NCI-H510A treated with DMSO at 0.1 percent for 48 hours (cell line): ENCODE results near the gene BAIAP3.

Source experiments
- DNase-seq: peaks from one replicate; lab custom pipeline; 2025; lab: John Stamatoyannopoulos, UW

Gene BAIAP3

GRCh38 chr16:1299012-1299867 is 34.2 kb upstream of the BAIAP3 start:
- no peak for DNase-seq

DNA sequence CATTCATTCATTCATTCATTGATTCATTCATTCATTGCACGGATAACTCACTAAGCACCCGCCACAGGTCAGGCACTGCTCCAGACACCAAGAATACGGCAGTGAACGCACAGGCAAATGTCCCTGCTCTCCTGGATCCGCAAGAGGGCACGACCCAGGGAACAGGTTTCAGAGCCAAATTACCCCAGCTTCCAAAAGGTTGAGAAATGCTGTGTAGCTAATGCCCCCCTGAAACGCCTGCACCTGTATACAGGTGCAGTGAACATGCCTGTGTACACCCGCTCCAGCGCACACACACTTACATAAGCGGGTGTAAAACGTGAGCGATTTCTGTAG is 33.6 kb upstream of the BAIAP3 start:
- no peak for DNase-seq

DNA sequence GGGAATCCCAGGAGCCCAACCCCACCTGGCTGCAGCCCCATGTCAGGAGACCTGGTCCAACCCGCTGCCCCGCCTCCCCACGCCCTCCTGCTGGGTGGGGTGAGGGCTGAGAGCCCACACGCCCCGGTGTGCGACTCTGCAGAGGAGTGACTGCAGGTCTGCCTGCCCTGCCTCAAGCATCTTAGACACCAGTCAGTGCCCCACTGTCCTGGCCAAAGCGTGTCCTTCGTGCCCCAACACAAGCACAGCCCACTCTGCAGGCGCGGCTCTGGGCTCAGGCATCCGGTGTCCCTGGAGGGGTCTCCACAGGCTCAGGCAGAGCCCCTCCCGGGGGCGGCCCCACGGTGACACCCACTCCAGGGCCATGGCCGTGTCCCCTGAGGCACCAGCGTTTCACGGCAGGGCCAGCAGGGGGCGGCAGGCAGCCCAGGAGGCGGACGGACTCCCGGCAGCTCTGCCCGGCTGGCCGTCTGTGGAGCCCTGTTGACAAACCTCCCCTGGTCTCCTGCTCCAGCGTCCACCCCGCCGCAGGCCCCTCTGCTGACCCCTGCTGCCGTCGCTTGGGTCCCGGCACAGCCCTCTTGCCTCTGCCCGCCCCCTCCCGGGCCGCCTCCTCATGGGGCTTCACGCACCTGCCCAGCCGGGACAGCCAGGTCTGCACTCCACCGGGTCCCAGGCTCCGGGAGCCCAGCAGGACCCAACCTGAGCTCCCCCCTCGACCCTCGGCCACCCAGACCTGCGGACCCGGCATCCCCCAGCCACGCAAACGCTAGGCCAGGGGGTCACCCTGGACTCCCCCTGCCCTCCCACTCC is 32.6 kb upstream of the BAIAP3 start:
- no peak for DNase-seq

GRCh38 chr16:1301562-1301961 is 31.9 kb upstream of the BAIAP3 start:
- no peak for DNase-seq

GRCh38 chr16:1305823-1306222 is 27.6 kb upstream of the BAIAP3 start:
- no peak for DNase-seq

DNA sequence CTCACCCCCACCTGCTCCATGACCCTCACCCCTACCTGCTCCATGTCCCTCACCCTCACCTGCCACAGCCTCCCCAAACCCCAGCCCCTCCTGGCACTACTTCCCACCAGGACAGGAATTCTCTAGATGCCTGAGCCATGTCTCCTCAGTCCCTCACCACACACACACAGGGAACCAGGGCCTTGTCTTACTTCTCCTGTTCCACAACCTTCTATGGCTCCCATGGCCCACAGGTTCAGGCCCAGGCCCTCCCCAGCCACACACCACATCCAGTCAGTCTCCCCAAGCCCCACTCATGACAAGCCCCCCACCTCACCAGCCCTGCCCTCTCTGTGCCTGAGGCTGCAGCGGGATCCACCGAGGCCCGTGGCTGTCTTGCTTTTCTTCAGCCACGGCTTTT is 27.1 kb upstream of the BAIAP3 start:
- DNase-seq, result no peak

DNA sequence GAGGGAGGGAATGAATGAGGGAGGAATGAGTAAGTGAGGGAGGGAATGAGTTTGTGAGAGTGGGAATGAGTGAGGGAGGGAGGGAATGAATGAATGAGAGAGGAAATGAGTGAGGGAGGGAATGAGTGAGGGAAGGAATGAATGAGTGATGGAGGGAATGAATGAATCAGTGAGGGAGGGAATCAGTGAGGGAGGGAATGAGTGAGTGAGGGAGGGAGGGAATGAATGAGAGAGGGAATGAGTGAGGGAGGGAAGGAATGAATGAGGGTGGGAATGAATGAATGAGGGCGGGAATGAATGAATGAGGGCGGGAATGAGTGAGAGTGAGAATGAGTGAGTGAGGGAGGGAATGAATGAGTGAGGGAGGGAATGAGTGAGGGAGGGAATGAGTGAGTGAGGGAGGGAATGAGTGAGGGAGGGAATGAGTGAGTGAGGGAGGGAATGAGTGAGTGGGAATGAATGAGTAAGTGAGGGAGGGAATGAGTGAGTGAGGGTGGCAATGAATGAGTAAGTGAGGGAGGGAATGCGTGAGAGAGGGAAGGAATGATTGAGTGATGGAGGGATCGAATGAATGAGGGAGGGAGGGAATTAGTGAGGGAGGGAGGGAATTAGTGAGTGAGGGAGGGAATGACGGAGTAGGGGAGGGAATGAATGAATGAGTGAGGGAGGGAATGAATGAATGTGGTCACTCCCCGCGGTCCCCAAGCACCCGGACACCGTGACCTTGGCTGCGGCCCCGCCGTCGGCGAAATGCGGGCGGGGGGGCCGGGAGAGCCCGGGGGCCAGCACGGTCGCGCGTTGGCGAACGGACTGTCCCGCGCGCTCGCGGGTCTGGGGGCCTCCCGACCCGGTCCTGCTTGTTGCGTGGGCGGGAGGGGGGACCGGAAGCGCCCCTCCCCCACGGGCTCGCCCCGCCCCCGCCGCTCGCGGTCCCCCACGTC is 25.1 kb upstream of the BAIAP3 start:
- DNase-seq, result no peak

- peak; percentile 71 for DNase-seq
Measured at GRCh38 chr16:1308977-1309885, 24.2 kb upstream of the BAIAP3 start, which contains the start of gene UBE2I. Gene UBE2I, plus strand, starts transcription at chr16:1309636. Its CDS starts 4,395 bp downstream, at chr16:1314031.

GRCh38 chr16:1309888-1310831 is 23.3 kb upstream of the BAIAP3 start:
- DNase-seq, result no peak

DNA sequence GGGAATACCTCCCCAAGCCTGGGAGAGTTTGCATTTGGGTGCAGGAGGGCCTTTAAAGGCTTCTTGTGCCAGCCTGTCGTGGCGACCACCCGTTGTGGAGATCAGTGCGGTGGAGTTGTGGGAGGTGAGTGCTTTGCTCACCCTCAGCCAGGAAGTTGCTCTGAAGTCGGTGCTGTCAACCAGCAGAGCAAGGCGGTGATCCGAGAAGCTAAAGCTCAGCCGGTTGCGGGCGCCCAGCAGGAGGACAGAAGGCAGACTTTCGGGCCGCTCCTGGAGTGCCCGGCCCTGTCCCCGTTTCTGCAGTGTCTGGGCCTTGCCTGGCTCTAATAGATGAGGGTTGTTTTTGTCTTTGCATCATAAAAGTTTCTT is 22.6 kb upstream of the BAIAP3 start:
- DNase-seq, result no peak

GRCh38 chr16:1311212-1311737 is 22.2 kb upstream of the BAIAP3 start:
- no peak for DNase-seq

DNA sequence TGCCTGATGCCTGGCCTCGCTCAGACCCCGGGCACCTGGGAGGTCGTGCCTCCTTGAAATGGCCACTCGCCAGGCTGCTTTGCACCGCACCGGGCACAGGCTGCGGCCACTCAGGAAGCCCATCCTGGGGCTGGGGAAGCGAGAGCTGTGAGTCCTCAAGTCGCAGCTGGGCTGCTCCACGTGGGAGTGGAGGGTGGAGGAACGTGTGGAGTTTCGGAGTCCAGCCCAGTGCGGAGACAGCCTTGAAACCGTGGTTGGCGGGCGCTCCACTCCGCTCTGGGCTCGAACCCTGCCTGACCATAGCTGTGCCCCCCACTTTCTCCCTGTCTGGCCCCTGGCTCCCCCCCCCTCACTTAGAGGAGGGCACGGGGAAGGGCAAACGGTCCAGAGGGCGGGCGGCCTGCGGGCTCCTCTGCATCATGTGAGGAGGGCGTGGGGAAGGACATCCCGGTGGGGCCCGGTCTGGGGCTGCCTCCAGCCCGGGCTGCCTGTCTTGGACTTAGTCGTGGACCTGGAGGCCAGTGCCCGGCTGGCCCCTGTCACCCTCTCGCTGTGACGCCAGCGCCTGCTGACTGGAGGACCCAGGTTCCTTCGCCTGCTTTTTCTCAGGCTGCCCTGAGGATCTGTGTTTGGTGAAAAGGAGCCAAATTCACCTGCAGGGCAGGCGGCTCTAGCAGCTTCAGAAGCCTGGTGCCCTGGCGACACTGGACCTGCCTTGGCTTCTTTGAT is 21.5 kb upstream of the BAIAP3 start:
- DNase-seq, result no peak

GRCh38 chr16:1312467-1312816 is 21.0 kb upstream of the BAIAP3 start:
- no peak for DNase-seq

DNA sequence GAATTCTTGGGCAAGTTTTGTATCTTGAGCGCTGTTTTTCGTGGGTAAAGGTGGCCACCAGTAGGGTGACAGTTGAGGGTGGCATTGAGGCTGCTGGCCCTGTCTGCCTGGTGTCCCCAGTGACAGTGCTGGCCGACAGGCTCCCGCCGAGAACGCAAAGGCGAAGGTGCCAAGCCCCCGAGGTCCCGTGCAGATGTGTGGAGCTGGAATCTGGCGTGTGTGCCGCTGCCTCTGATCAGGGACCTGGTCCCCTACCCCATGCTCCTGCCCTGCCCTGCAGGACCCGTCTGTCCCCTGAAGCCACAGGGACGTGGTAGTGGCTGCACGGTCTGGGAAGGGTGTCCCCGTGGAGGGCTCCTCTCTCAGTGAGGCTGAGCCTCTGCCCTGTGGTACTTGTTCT is 20.5 kb upstream of the BAIAP3 start:
- no peak for DNase-seq

DNA sequence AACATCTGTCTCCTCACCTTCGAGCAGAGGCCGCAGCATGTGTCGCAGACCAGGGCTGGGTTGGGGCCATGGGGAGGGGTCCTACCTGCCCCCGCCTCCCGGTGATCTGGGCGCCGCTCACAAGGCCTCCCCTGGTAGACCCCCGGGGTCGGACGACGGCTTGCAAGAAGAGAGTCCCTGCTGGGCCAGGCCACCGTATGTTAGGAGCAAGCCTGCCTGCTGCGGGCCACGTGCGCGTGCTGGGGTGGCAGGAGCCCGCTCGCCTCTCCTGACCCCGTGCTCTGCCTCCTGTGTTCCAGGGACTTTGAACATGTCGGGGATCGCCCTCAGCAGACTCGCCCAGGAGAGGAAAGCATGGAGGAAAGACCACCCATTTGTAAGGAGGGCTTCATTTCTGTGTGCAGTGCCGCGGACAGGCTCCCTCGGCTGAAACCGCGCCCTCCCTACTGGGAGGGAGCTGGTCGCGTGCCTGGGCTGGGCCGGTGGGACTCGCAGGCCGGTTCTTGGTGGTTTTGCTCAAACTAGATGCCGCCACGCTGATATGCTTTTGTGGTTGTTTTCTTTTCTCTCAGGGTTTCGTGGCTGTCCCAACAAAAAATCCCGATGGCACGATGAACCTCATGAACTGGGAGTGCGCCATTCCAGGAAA is 19.6 kb upstream of the BAIAP3 start:
- no peak for DNase-seq

DNA sequence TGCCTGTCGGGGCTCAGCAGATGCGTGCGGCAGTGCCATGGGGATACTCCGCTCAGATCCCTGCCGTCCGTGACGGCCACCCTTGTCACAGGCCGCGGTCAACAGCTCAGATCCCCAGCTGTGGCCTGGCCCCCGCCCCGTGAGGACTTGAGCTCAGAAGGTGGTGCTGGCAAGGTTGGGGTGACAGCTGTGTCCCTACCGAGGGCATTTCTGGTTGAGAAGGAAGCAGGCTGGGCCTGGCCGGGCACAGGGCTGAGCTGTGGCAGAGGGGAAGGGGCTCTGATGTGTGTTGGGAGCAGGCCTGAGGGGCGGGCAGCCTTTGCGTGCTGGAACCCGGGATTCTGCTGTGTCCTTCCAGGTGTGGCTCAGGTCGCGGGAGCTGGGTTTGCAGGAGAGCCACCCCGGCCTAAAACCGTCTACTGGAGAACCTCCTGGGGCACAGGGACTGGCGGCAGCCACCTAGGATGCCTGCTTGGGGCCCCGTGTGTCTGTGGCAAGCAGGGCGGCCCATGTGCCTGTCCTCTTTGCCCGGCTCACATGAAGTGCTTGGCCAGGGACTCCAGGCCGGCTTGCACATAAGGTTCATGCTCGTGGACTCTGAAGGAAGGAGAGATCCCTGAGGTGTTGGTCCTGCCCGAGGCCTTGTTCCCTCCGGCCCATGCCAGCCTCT is 18.9 kb upstream of the BAIAP3 start:
- no peak for DNase-seq

GRCh38 chr16:1315081-1316032 is 18.1 kb upstream of the BAIAP3 start:
- DNase-seq, result no peak
